A549 treated with AZD9567 at 1 μM for 4 hours (cell line): ENCODE data around the gene C11orf97. TPM values are rescaled to one million over a fixed set of nuclear protein-coding genes. Genes with fewer than 3 reads are reported as not detected.

Experiments
- total RNA-seq: library from RNA; stranded (reverse); fragments of 200-300 nt; extraction: Qiagen RNA extraction; gene quantifications from 5 replicates; pipeline ENCODE4 v1.2.3, GENCODE V29; 2022; ENCODE audit not compliant: insufficient read depth

Gene C11orf97
- not detected in 5 replicates for total RNA-seq

GRCh38 chr11:94511932-94512781 is at the start of gene C11orf97:
Gene C11orf97, plus strand, starts transcription at chr11:94512461. Its CDS starts 68 bp downstream, at chr11:94512529.

GRCh38 chr11:94493281-94494125 is 18.8 kb upstream of the C11orf97 start, which contains the start of the genes ANKRD49 and MRE11:
Gene ANKRD49, plus strand, starts transcription at chr11:94493984. Its CDS starts 2,710 bp downstream, at chr11:94496694.
Gene MRE11, minus strand, starts transcription at chr11:94493844. Its CDS starts 1,043 bp downstream, at chr11:94492801.

GRCh38 chr11:94543695-94544645 is 31.7 kb downstream of the C11orf97 start, which contains the start of gene FUT4:
Gene FUT4, plus strand, starts transcription at chr11:94543921. Its CDS starts 213 bp downstream, at chr11:94544134.

GRCh38 chr11:94567181-94567670 is 55.0 kb downstream of the C11orf97 start, which contains the start of gene PIWIL4:
Gene PIWIL4, plus strand, starts transcription at chr11:94567368. Its CDS starts 151 bp downstream, at chr11:94567519.

Other genes starting within 250 kb of the C11orf97 start
- gene IZUMO1R, start 207.9 kb upstream of the C11orf97 start, total RNA-seq = not detected in 5 replicates
- 0.04 to 0.07 TPM (median 0.05 TPM) in 4 of 5 replicates, not detected in the other for gene GPR83, start 111.0 kb upstream of the C11orf97 start, total RNA-seq
- gene MRE11, start 18.6 kb upstream of the C11orf97 start, total RNA-seq = 12.7 to 27.0 TPM (median 15.8 TPM) in 5 replicates
- gene ANKRD49, start 18.5 kb upstream of the C11orf97 start, total RNA-seq = 5.0 to 7.8 TPM (median 6.4 TPM) in 5 replicates
- 2.8 to 3.4 TPM (median 2.9 TPM) in 5 replicates for gene FUT4, start 31.5 kb downstream of the C11orf97 start, total RNA-seq
- 0.15 to 0.37 TPM (median 0.20 TPM) in 4 of 5 replicates, not detected in the other for gene PIWIL4, start 54.9 kb downstream of the C11orf97 start, total RNA-seq